ENCODE data around the gene ZFP36L2.

The ZFP36L2 gene

DNA sequence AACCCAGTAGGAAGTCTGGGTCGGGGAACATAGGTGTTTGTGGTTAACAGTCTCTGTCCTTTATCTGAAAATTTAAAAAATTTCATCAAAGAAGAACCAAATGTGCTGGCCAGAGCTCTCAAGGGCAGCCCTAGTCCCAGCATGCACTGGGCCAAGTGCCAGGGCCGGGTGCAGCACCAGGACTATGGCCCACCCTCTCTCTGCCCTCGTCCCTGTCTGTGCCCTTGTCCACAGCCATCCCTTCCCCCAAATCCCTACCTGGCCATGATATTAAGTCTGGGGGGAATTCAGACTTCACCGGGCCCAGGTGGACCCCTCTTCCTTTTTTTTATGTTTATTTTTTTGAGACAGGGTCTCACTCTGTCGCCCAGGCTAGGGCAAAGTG, 14.4 kb upstream of the ZFP36L2 start:
- DNase-seq = no peak
- Histone ChIP-seq H3K9me3 (no peaks in the 10 kb centered on the region), H3K4me3 (ENCODE audit: low read depth, low read length) (no peak overlapping the region), H3K36me3 (no peaks in the 10 kb centered on the region; the same call in 1 of the 2 replicates), H3K27me3 (no peaks in the 10 kb centered on the region), H3K4me1 (no peaks in the 10 kb centered on the region)
- TF ChIP-seq, protein P1, sequence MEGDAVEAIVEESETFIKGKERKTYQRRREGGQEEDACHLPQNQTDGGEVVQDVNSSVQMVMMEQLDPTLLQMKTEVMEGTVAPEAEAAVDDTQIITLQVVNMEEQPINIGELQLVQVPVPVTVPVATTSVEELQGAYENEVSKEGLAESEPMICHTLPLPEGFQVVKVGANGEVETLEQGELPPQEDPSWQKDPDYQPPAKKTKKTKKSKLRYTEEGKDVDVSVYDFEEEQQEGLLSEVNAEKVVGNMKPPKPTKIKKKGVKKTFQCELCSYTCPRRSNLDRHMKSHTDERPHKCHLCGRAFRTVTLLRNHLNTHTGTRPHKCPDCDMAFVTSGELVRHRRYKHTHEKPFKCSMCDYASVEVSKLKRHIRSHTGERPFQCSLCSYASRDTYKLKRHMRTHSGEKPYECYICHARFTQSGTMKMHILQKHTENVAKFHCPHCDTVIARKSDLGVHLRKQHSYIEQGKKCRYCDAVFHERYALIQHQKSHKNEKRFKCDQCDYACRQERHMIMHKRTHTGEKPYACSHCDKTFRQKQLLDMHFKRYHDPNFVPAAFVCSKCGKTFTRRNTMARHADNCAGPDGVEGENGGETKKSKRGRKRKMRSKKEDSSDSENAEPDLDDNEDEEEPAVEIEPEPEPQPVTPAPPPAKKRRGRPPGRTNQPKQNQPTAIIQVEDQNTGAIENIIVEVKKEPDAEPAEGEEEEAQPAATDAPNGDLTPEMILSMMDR (IDR thresholded peaks at IDR 0.05; ENCODE audit: low read depth, low read length) = no peak

DNA sequence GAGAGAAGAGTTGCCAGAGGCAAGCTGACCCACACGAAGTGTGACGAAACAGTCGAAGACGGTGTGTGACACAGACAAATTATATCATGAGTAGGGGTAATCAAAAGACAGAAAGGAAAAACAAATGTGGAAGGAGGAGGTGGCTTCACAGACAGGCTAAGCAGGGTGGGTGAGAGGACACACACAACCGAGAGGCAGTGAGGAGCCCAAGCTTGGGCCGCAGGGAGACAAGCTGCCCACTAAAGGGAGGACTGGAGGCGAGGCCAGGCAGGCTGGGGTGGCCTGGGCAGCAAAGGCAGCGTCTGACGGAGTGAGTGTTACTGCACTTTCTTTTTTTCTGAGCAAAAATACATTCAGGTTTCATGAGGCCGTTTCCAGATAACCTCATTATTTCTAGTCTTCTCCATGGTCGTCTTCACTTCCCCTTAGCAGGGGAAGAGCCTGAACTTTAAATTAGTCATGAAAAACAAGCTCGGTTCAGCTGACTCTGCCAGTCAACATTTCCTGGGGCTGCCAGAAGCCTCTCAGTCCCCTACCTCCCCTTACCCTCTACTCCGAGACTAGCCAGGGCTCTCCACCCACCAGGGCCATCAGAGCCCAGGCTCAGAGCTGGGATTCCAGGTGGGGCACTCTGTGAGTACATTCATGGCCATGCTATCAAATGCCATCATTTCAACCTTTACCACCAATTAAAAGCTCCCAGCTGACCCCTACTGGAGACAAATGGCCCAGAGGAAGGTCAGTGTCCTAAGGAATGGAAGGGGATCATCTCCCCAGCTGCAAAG, 13.8 kb upstream of the ZFP36L2 start:
- Histone ChIP-seq H3K4me1 (no peaks in the 10 kb centered on the region), H3K4me3 (ENCODE audit: low read depth, low read length) (no peak overlapping the region), H3K9me3 (no peaks in the 10 kb centered on the region), H3K27me3 (no peaks in the 10 kb centered on the region), H3K36me3 (no peaks in the 10 kb centered on the region; the same call in 1 of the 2 replicates)
- TF ChIP-seq, protein P1 (IDR thresholded peaks at IDR 0.05; ENCODE audit: low read depth, low read length) = peak; percentile 34
- DNase-seq = no peak

DNA sequence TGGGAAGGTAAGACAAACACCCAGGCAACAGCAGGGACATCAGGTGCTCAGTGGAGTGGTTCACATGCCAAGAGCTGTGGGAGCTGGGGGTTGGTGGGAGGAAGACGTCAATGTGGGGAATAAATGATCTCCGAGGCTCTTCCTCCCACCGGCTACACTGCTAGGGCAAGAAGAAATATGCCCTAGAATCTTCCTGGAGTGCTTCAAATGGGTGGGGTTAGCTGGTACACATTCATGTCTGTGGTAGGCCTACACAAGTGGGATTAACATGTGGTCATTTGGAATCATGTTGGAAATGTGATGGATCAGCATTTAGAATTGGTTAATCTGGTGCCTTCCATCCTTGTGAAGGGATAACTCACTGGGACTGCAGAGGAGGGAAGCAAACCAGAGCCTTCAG, 12.4 kb upstream of the ZFP36L2 start:
- Histone ChIP-seq H3K4me1 (no peaks in the 10 kb centered on the region), H3K27me3 (no peaks in the 10 kb centered on the region), H3K36me3 (no peaks in the 10 kb centered on the region; the same call in 1 of the 2 replicates), H3K9me3 (no peaks in the 10 kb centered on the region), H3K4me3 (ENCODE audit: low read depth, low read length) (no peak overlapping the region)
- TF ChIP-seq, protein P1 (IDR thresholded peaks at IDR 0.05; ENCODE audit: low read depth, low read length) = no peak
- DNase-seq = no peak

DNA sequence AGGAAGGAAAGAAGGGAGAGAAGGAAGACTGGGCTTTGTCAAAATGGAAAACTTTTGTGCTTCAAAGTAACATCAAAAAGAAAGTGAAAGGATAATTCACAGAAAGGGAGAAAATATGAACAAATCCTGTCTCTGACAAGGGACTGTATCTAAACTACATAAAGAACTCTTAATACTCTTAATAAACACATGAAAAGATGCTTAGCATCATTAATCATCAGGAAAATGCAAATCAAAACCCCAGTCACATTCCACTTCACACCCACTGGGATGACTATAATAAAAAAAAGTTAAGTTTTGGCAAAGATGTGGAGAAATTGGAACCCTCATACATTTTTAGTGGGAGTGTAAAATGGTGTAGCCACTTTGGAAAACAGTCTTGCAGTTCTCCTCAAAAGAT, 11.8 kb upstream of the ZFP36L2 start:
- Histone ChIP-seq H3K4me1 (no peaks in the 10 kb centered on the region), H3K36me3 (no peaks in the 10 kb centered on the region; the same call in 1 of the 2 replicates), H3K27me3 (no peaks in the 10 kb centered on the region), H3K9me3 (no peaks in the 10 kb centered on the region), H3K4me3 (ENCODE audit: low read depth, low read length) (no peak overlapping the region)
- TF ChIP-seq, protein P1 (IDR thresholded peaks at IDR 0.05; ENCODE audit: low read depth, low read length) = no peak
- DNase-seq = no peak

DNA sequence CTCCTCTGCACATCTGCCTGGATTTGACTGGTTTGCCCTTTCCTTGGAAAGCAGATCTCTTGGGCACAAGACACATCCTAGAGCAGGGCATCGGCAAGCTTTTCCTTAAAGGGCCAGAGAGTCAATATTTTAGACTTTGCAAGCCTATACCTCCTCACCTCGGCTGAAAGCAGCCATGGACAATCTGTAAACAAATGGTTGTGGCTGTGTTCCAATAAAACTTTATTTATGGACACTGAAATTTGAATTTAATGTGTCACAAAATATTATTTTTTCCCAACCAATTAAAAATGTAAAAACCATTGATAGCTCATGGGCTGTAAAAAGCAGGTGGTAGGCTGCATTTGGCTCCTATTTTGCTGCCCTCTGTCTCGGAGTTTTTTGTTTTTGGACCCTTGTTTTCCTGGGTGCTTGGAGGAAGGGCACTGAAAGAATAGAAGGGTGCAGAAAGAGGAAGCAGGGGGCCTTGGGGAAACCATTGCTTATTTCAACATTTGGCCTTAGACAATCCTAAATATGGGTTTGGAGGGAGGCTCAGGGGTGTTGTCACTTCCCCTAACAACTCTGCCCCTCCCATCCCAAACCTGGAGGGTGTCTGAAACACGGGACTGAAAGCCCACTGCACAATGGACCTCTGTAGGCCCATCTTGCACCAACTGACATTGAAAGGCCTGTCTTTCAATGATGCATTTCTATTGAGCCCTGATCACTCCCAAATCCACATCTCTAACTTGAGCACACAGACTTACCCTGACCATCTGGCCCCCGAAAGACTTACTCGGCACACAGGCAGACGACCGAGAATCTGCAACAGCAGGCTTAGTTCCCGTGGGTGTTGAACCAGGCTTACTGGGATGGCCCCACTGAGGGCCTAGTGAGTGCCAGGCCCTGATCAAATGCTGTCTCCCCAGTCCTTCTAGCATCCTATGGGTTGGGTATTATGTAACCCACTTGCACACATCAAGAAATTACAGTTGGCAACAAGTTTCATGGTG, 7.1 kb upstream of the ZFP36L2 start:
- Histone ChIP-seq H3K4me1 (no peaks in the 10 kb centered on the region; the same call in 1 of the 2 replicates), H3K27me3 (no peaks in the 10 kb centered on the region), H3K36me3 (peaks cover 5% of the 10 kb centered on the region), H3K9me3 (no peaks in the 10 kb centered on the region), H3K4me3 (ENCODE audit: low read depth, low read length) (no peak overlapping the region)
- DNase-seq = no peak
- TF ChIP-seq, protein P1 (IDR thresholded peaks at IDR 0.05; ENCODE audit: low read depth, low read length) = no peak
